ENCODE results near the gene LTB.

Gene LTB

GRCh38 chr6:31575335-31575901 is 6.8 kb downstream of the LTB start, which contains the start of gene TNF:
TNF (plus strand) TSS chr6:31575565; CDS start chr6:31575742, 177 bp downstream.
- peak; percentile 88 for DNase-seq

GRCh38 chr6:31574106-31575061 is 7.8 kb downstream of the LTB start:
- no peak for DNase-seq

- no peak for DNase-seq
Measured at GRCh38 chr6:31573239-31574105, 8.8 kb downstream of the LTB start.

GRCh38 chr6:31572041-31572911 is 9.9 kb downstream of the LTB start, which contains the start of gene LTA:
LTA (plus strand) TSS chr6:31572289; CDS start chr6:31572743, 454 bp downstream.
- peak; percentile 78 for DNase-seq

GRCh38 chr6:31569861-31570536 is 12.2 kb downstream of the LTB start:
- DNase-seq = no peak

- DNase-seq = peak; percentile 78
Measured at GRCh38 chr6:31568537-31568961, 13.7 kb downstream of the LTB start.

- peak; percentile 44 for DNase-seq
Measured at GRCh38 chr6:31567531-31568370, 14.5 kb downstream of the LTB start.

GRCh38 chr6:31560697-31561058 is 21.5 kb downstream of the LTB start:
- DNase-seq = no peak

GRCh38 chr6:31559958-31560696 is 22.1 kb downstream of the LTB start:
- peak; percentile 76 for DNase-seq

- DNase-seq = no peak
Measured at GRCh38 chr6:31559606-31559957, 22.6 kb downstream of the LTB start.

- DNase-seq = peak; percentile 81
Measured at GRCh38 chr6:31558631-31559500, 23.4 kb downstream of the LTB start.

GRCh38 chr6:31558318-31558625 is 24.0 kb downstream of the LTB start:
- DNase-seq = no peak

GRCh38 chr6:31557443-31558317 is 24.5 kb downstream of the LTB start:
- DNase-seq = no peak

GRCh38 chr6:31556307-31556706 is 25.9 kb downstream of the LTB start:
- DNase-seq = no peak

- DNase-seq = peak; percentile 75
Measured at GRCh38 chr6:31551371-31551770, 30.9 kb downstream of the LTB start.

GRCh38 chr6:31548544-31548873 is 33.7 kb downstream of the LTB start:
- no peak for DNase-seq

- no peak for DNase-seq
Measured at GRCh38 chr6:31547727-31548543, 34.3 kb downstream of the LTB start.

Measured in CD4-positive, alpha-beta T cell treated with Interferon gamma for 1 hour (primary cell).